Measurements from ENCODE around the gene DCLK2. TPM values are rescaled to one million over a fixed set of nuclear protein-coding genes. Genes with fewer than 3 reads are reported as not detected.

Gene DCLK2
- total RNA-seq, 1 experiment from 2014 or later: 1.2 TPM

DNA sequence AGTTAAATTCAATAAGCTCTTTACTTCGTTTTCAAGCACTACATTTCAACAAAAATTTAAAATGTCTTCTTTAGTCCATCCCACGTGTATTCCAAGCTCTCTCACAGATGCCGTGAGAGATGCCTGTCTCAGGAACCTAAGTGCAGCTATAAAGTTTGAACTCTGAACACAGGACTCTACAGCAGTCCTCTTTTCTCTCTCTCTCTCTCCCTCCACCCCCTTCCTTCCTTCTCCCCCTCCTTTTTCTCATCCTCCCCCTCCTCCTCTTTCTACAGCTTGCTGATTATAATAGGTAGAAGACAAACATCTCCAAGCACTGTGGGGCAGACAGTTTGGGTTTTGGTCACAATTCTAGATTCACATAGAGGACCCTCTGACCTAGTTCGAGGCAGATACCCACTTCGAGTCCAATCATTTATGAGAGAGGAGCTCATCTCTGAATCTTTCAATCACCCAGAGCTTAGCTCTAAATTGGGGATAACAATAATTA, 31.5 kb upstream of the DCLK2 start:
- ChIA-PET CTCF (no interaction called here), POLR2A (ENCODE audit: unreplicated experiment) (no interaction called here)
- DNase-seq: no peak
- Histone ChIP-seq H3K79me2 (ENCODE audit: low read length) (no peaks in the 10 kb centered on the region), H3K4me3 (ENCODE audit: low read length) (no peak overlapping the region), H3K27ac (ENCODE audit: low read length) (no peak overlapping the region), H4K20me1 (ENCODE audit: low read length) (no peaks in the 10 kb centered on the region), H3K36me3 (ENCODE audit: low read depth, low read length) (no peaks in the 10 kb centered on the region), H3K4me1 (ENCODE audit: insufficient read depth, low read length) (no peaks in the 10 kb centered on the region), H2AFZ (ENCODE audit: low read length) (no peak overlapping the region), H3K9ac (ENCODE audit: low read length) (no peak overlapping the region), H3F3A (ENCODE audit: low read length, unreplicated experiment) (no peaks in the 10 kb centered on the region), H3K9me3 (ENCODE audit: low read length) (no peaks in the 10 kb centered on the region), H3K27me3 (ENCODE audit: low read length) (no peaks in the 10 kb centered on the region), H3K9me2 (replicated peaks; ENCODE audit: low read length) (no peaks in the 10 kb centered on the region), H3K4me2 (ENCODE audit: low read length) (no peak overlapping the region)
- intact Hi-C loops (cut with micrococcal nuclease): no loop called here
- TF ChIP-seq, protein P1, sequence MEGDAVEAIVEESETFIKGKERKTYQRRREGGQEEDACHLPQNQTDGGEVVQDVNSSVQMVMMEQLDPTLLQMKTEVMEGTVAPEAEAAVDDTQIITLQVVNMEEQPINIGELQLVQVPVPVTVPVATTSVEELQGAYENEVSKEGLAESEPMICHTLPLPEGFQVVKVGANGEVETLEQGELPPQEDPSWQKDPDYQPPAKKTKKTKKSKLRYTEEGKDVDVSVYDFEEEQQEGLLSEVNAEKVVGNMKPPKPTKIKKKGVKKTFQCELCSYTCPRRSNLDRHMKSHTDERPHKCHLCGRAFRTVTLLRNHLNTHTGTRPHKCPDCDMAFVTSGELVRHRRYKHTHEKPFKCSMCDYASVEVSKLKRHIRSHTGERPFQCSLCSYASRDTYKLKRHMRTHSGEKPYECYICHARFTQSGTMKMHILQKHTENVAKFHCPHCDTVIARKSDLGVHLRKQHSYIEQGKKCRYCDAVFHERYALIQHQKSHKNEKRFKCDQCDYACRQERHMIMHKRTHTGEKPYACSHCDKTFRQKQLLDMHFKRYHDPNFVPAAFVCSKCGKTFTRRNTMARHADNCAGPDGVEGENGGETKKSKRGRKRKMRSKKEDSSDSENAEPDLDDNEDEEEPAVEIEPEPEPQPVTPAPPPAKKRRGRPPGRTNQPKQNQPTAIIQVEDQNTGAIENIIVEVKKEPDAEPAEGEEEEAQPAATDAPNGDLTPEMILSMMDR (conservative IDR thresholded peaks at IDR 0.05; ENCODE audit: low read depth, low read length): no peak
- TF ChIP-seq EZH2 (IDR thresholded peaks at IDR 0.05; ENCODE audit: low read length, unreplicated experiment) (no peak), EZH2phosphoT487 (IDR thresholded peaks at IDR 0.05; ENCODE audit: borderline replicate concordance, low read length) (no peak)
- no TSS peak for BruUV-seq (replicated peaks)
- ATAC-seq: no peak

DNA sequence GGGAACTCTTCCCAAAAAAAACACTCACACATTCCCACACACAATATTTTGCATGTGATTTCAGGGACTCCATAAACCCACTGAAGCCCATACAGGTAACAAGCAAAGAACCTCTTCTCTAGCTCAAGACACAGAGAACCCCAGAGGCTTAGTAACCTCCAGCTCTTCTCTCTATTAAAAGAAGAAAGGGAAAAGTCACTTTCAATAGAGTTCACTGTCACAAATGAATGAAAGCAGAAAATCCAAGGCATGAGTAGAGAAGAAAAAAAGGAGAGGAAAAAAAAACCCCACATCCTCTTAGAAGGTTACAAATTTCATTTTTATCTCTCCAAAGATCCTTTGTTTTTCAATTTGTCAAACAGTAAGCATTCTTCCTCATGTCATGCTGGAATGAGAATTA, 30.7 kb upstream of the DCLK2 start:
- no peak for ATAC-seq

DNA sequence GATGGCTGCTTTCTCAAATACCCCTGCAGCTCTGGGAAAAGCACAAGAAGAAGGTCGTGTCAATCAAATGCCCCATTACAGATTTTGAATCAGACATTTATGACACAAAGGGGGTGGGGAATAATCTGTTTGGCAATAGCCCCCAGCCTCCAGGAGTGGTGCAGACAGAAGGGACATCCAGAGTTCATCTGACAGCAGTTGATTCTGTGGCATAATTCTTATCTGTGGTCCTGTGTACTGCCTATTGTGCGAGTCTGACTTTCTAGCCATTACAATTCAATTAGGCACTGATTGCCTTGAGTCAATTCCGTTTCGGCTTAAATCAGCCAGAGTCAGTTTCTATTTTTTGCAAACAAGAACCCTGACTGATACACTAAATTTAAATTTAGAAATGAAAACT, 28.6 kb upstream of the DCLK2 start:
- Histone ChIP-seq H3K36me3 (ENCODE audit: low read depth, low read length) (no peaks in the 10 kb centered on the region), H3K4me2 (ENCODE audit: low read length) (no peak overlapping the region), H3K9me3 (ENCODE audit: low read length) (no peaks in the 10 kb centered on the region), H2AFZ (ENCODE audit: low read length) (no peak overlapping the region), H3K27ac (ENCODE audit: low read length) (no peak overlapping the region), H3K79me2 (ENCODE audit: low read length) (no peaks in the 10 kb centered on the region), H3K4me3 (ENCODE audit: low read length) (no peak overlapping the region), H3K27me3 (ENCODE audit: low read length) (no peaks in the 10 kb centered on the region), H3K9ac (ENCODE audit: low read length) (no peak overlapping the region), H3K9me2 (replicated peaks; ENCODE audit: low read length) (no peaks in the 10 kb centered on the region), H3K4me1 (ENCODE audit: insufficient read depth, low read length) (no peaks in the 10 kb centered on the region), H4K20me1 (ENCODE audit: low read length) (no peaks in the 10 kb centered on the region), H3F3A (ENCODE audit: low read length, unreplicated experiment) (no peaks in the 10 kb centered on the region)
- ChIA-PET CTCF (no interaction called here), POLR2A (ENCODE audit: unreplicated experiment) (no interaction called here)
- ATAC-seq (no peak), DNase-seq (no peak)
- no peak for TF ChIP-seq EZH2phosphoT487 (IDR thresholded peaks at IDR 0.05; ENCODE audit: borderline replicate concordance, low read length)
- no peak for TF ChIP-seq EZH2 (IDR thresholded peaks at IDR 0.05; ENCODE audit: low read length, unreplicated experiment)
- TF ChIP-seq, protein P1 (conservative IDR thresholded peaks at IDR 0.05; ENCODE audit: low read depth, low read length): no peak
- no TSS peak for BruUV-seq (replicated peaks)
- intact Hi-C loops (cut with micrococcal nuclease): no loop called here

More for the DNA sequence above, 30.7 kb upstream of the DCLK2 start:
- Histone ChIP-seq H3K4me1 (ENCODE audit: insufficient read depth, low read length) (no peaks in the 10 kb centered on the region), H3K9me2 (replicated peaks; ENCODE audit: low read length) (no peaks in the 10 kb centered on the region), H3K79me2 (ENCODE audit: low read length) (no peaks in the 10 kb centered on the region), H3K4me3 (ENCODE audit: low read length) (no peak overlapping the region), H3K9me3 (ENCODE audit: low read length) (no peaks in the 10 kb centered on the region), H3K9ac (ENCODE audit: low read length) (no peak overlapping the region), H3K36me3 (ENCODE audit: low read depth, low read length) (no peaks in the 10 kb centered on the region), H2AFZ (ENCODE audit: low read length) (no peak overlapping the region), H4K20me1 (ENCODE audit: low read length) (no peaks in the 10 kb centered on the region), H3F3A (ENCODE audit: low read length, unreplicated experiment) (no peaks in the 10 kb centered on the region), H3K27me3 (ENCODE audit: low read length) (no peaks in the 10 kb centered on the region), H3K4me2 (ENCODE audit: low read length) (no peak overlapping the region), H3K27ac (ENCODE audit: low read length) (no peak overlapping the region)
- POLR2A ChIA-PET (ENCODE audit: unreplicated experiment): no interaction called here
- CTCF ChIA-PET: no interaction called here
- TF ChIP-seq EZH2 (IDR thresholded peaks at IDR 0.05; ENCODE audit: low read length, unreplicated experiment): no peak
- TF ChIP-seq EZH2phosphoT487 (IDR thresholded peaks at IDR 0.05; ENCODE audit: borderline replicate concordance, low read length): no peak
- TF ChIP-seq, protein P1 (conservative IDR thresholded peaks at IDR 0.05; ENCODE audit: low read depth, low read length): no peak
- intact Hi-C loops (cut with micrococcal nuclease): no loop called here
- no TSS peak for BruUV-seq (replicated peaks)
- no peak for DNase-seq
